D721Med (cell line): ENCODE data around the gene YOD1.

Experiments used
- DNase-seq: peaks from one replicate; pipeline ENCODE4 v3.0.0; 2011; ENCODE audit warnings: low spot score; ENCODE audit not compliant: insufficient read length
- FAIRE-seq: peaks from 2 replicates; lab custom pipeline; 2011; peaks lifted over from hg19 to GRCh38; lab: Jason Lieb, UNC
- TF ChIP-seq, protein P1 (sequence below): IDR thresholded peaks from 2 replicates; pipeline ENCODE4 v1.5.1; 2012; ENCODE audit warnings: mild to moderate bottlenecking, control low read depth; ENCODE audit not compliant: insufficient read depth; ENCODE audit errors: missing control alignments

Gene YOD1

DNA sequence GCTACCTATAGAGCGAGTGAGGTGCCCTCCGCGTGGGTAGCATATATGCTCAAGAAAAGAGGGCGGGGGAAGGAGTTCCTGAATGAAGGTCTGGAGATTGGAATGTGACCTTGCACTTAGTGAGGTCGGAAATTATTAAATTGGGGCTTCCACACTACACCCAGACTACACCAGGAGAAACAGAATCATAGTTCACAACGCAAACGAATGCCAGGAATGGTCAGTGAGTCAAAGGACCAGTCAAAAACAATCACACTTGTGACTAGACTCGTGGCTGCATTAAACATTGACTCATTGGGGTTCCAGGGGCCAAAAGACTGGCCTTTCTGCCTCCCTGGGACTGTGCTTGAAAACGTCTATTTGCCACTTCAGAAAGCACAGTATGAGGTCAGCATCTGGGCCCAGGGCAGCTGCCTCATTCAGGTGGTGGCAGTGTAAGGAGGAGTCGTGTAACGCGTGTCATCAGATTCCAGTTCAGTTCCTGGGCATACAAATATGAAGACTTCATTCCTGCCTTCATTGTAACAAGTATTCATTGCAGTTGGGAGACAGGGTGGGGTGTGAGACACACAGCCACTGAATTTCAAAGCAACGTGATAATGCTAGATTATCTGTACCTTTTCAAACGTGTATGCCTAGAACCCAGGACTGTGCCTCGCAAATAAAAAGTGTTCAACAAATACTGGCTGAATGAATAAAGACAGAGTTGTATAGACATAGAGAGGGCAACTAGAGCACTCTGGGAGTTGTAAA, at the start of gene YOD1:
Gene YOD1, minus strand, starts transcription at position 18 of the 753 bp plus-strand sequence. CDS start 178 bp downstream, outside the sequence.
- DNase-seq (no peak), FAIRE-seq (no peak)
- TF ChIP-seq, protein P1, sequence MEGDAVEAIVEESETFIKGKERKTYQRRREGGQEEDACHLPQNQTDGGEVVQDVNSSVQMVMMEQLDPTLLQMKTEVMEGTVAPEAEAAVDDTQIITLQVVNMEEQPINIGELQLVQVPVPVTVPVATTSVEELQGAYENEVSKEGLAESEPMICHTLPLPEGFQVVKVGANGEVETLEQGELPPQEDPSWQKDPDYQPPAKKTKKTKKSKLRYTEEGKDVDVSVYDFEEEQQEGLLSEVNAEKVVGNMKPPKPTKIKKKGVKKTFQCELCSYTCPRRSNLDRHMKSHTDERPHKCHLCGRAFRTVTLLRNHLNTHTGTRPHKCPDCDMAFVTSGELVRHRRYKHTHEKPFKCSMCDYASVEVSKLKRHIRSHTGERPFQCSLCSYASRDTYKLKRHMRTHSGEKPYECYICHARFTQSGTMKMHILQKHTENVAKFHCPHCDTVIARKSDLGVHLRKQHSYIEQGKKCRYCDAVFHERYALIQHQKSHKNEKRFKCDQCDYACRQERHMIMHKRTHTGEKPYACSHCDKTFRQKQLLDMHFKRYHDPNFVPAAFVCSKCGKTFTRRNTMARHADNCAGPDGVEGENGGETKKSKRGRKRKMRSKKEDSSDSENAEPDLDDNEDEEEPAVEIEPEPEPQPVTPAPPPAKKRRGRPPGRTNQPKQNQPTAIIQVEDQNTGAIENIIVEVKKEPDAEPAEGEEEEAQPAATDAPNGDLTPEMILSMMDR = no peak

GRCh38 chr1:207097871-207098324, 46.9 kb upstream of the YOD1 start:
- TF ChIP-seq, protein P1 = no peak
- FAIRE-seq = no peak

GRCh38 chr1:207093944-207094343, 42.9 kb upstream of the YOD1 start:
- TF ChIP-seq, protein P1 = no peak
- FAIRE-seq (no peak), DNase-seq (no peak)

More at GRCh38 chr1:207097871-207098324, 46.9 kb upstream of the YOD1 start:
- DNase-seq = no peak

DNA sequence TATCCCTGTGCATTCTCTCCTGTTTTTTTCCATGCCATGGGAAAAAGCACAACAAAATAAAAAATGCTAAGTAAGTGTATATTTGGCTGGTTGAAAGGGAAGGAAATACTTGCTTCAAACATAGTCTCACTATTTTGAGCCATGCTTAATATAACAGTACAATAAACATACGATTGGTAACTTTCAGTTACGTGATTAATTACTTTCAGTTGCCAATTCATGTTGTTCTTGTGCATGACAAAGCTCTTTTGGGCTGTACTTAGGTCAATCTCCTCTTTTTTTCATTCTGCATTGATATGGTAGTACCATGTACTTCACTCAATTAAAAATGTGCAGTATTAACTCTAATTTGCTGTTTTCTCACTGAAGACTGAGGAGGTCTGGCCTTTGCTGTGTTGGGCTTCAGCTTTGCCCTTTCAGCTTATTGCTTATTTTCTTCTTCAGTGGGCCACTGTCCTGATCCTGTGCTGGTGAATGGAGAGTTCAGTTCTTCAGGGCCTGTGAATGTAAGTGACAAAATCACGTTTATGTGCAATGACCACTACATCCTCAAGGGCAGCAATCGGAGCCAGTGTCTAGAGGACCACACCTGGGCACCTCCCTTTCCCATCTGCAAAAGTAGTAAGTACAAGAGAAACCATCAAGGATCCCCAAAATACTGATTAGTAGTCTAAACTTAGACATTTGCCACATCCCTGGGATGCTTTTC, 40.3 kb upstream of the YOD1 start:
- FAIRE-seq (no peak), DNase-seq (no peak)
- TF ChIP-seq, protein P1 = no peak

- TF ChIP-seq, protein P1 = no peak
Measured at GRCh38 chr1:207089627-207090355, 38.8 kb upstream of the YOD1 start.

GRCh38 chr1:207088701-207089626, 38.0 kb upstream of the YOD1 start, which contains the start of gene C4BPB:
TSS of gene C4BPB (plus strand) at chr1:207088860. CDS start at chr1:207089532, 672 bp downstream.
- TF ChIP-seq, protein P1 = no peak
- no peak for FAIRE-seq
- DNase-seq = no peak

More at GRCh38 chr1:207089627-207090355, 38.8 kb upstream of the YOD1 start:
- FAIRE-seq = no peak
- DNase-seq = no peak
